Measurements from ENCODE around the gene C5orf63. TPM values are rescaled to one million over a fixed set of nuclear protein-coding genes. Genes with fewer than 3 reads are reported as not detected.
A peak's percentile ranks its signal among the peaks of the same experiment; 100 is the strongest.
"Not testable (repeated sequence)": the region's sequence is repeated elsewhere in the genome, so short reads cannot be mapped to it uniquely, and the experiment has no call there.

The C5orf63 gene
- total RNA-seq, 1 donor from 2014 or later: 2.4 TPM

DNA sequence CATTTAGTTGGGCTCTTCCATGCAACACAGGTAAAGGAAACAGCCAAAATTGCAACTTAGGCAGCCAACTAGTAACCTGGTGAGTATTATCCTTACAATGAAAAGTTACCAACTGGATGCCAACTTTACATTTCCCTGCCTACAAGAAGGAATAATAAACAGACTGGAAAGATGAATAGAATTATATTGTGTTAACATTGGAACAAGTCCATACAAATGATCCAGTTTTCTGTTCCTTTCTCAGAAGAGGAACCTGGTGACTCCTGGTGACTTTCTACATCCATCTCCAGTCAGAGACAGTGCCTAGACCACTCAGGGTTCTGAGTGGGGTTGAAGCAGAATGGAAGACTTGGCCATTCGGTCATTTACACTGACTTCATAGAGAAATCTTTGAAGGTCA, 63.5 kb downstream of the C5orf63 start:
- DNase-seq (ENCODE audit: low read depth in 2 of 2): no peak

DNA sequence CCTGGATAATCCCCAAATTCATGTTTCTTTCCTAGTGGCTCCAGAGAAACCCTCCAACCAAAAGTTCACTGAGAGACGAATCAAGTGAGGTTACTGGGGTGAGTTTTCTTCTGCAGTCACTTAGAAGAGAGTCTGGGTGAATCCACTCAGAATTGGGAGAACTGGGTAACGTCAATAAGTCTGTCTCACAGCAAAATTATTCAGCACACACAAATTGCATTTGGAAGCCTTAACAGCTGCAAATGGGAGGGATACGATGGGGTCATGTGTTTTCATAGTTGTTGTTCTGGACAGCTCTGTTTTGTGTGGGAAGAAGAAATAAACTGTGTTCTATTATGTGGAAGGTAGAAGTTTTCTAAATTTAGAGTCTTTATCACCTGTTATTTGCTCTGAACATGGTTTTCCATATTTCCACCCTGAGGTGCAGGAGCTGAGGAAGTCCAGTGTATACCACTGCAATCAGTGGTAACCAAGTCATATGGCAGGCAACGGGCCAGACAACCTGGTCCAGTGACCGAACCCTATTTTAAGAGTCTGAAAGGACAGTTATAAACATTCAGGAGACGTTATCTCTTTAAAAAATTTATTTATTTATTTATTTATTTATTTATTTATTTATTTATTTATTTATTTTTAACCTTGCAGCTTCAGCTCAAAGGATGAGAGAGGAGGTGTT, 64.9 kb downstream of the C5orf63 start:
- no peak for DNase-seq (ENCODE audit: low read depth in 2 of 2)

DNA sequence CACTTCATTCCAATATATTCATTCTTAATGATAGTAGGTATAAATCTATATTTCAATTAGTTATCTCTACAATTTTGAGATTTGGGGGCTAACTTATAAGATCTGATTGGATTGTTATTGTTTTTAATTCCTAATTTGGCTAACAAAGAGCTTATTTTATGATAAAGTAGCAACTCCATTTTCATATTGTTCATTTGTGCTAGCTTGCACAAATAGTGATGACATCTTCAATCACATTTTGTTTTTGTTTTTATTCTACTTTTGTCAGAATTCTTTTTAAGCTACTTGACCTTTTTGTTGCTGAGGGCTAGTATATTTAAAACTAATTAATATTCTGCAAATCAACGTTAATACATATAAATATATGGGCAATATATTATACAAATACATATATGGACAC, 65.8 kb downstream of the C5orf63 start:
- no peak for DNase-seq (ENCODE audit: low read depth in 2 of 2)

- DNase-seq (ENCODE audit: low read depth in 2 of 2): no peak
These were observed 66.6 kb downstream of the C5orf63 start for GRCh38 chr5:127006744-127007143.

- not testable (repeated sequence) for DNase-seq (ENCODE audit: low read depth in 2 of 2)
These were observed 68.0 kb downstream of the C5orf63 start for GRCh38 chr5:127005282-127005681.

DNA sequence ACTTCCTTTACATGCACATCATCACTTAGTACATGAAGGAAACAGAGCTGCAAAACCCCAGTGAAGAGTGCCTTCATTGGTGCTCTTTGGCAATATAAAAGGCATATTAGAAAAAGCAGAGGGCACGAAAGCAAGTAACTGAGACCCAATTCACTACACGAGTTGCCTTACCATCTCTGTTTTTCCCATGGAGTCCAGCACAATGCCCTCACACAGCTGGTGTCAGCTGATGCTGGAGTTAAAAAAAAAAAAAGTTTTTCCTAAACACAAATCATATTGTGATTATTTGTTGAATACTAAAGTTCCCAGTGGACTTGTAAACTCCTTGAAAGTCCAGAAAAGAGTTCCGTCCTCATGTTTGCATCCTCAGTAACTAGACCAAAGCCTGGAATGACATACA, 68.6 kb downstream of the C5orf63 start:
- no peak for DNase-seq (ENCODE audit: low read depth in 2 of 2)

DNA sequence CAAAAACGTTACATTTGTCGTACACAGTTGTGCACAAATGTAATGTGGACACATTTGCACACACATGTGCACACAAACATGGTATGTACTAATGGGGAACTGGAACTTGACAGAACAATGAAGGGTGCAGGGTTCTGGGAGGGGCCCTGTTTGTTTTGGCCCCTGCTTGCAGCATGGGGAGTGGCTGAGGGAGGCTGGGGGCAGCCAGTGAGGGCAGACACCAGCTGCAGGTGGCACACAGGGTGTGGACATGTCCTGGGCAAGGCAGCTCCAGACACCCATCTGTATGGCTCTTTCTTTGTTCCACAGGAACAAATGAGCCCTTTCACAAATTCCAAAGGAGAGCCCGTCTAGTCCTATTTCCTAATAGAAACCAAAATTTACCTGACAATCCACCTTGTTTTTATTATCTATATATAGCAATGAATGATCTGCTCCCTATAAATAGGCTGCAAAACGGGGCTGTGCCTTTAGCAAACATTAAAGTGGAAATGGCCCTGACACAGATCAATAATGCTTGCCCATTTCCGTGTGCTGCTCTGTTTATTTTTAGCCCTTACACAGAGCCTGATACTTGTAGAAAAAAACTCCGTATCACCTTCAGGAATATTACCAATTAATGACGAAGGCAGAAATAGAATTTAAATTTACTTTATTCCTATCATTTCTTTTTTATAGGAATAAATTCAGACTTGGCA, 69.4 kb downstream of the C5orf63 start:
- DNase-seq (ENCODE audit: low read depth in 2 of 2): no peak

DNA sequence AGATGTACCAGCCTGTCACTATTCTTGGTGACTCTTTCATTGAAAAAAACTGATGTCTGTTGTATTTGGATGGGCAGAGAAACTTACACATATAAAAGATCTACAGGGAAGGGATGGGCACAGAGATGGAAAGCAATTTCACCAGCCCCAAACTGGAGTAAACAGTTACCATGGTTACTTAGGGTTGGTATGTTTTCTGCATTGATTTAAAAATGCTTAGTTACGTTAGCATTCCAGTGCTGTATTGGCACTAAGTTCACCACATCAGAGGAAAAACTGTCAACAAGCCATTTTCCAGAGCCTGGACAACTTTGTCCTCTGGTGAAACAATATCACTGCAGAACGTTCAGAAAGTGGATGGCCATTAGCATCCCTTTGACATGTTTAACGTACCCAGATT, 70.9 kb downstream of the C5orf63 start:
- DNase-seq (ENCODE audit: low read depth in 2 of 2): peak; percentile 45 to 76

GRCh38 chr5:127001621-127002296, 71.5 kb downstream of the C5orf63 start:
- peak in 1 of 2 donors; percentile 86 for DNase-seq (ENCODE audit: low read depth in 2 of 2)

Other genes starting within 250 kb of the C5orf63 start
- 107 and 112 TPM in 2 replicates for gene MARCHF3, start 42.9 kb downstream of the C5orf63 start, total RNA-seq
- 0.60 and 0.87 TPM in 2 replicates for gene MEGF10, start 217.3 kb upstream of the C5orf63 start, total RNA-seq